Measurements from ENCODE around the gene CFAP58. TPM values are rescaled to one million over a fixed set of nuclear protein-coding genes. Genes with fewer than 3 reads are reported as not detected.

The CFAP58 gene
- total and polyA plus RNA-seq, 2 of the 13 experiments (the other 11 are each of a cell fraction or from before 2014, with no cell fraction given) = 0.03 TPM; not detected in 1

GRCh38 chr10:104368381-104368780 lies 14.7 kb downstream of the CFAP58 start:
- BruUV-seq (replicated peaks) = no TSS peak
- POLR2A ChIA-PET = no interaction called here

More at GRCh38 chr10:104368381-104368780, 14.7 kb downstream of the CFAP58 start:
- Histone ChIP-seq H2AFZ (ENCODE audit: low read length) (no peak overlapping the region), H3K9me3 (ENCODE audit: low read length) (no peaks in the 10 kb centered on the region), H3K27ac (ENCODE audit: extremely low read length, insufficient read depth, low read length) (no peak overlapping the region), H3K4me3 (replicated peaks in 1 of 3; ENCODE audit: insufficient read depth in 1 of 3, low read depth in 2 of 3, low read length in 3 of 3) (no peak overlapping the region), H3K27me3 (ENCODE audit: control insufficient read depth in 1 of 2, insufficient read depth in 2 of 2, low read length in 2 of 2) (peaks cover 0 to 7% of the 10 kb centered on the region in 2 experiments; a peak in 1 of 5 replicates), H3K4me2 (ENCODE audit: low read depth, low read length) (no peak overlapping the region), H4K20me1 (ENCODE audit: insufficient read depth, low read length) (no peaks in the 10 kb centered on the region), H3K4me1 (ENCODE audit: insufficient read depth, low read length) (no peaks in the 10 kb centered on the region), H3K79me2 (ENCODE audit: insufficient read depth, low read length) (no peaks in the 10 kb centered on the region), H3K36me3 (replicated peaks in 1 of 2; ENCODE audit: control insufficient read depth in 1 of 2, insufficient read depth in 2 of 2, low read length in 2 of 2) (no peaks in the 10 kb centered on the region), H3K9ac (ENCODE audit: insufficient read depth, low read depth, low read length) (no peak overlapping the region)
- 0% methylated on average over 2 of the region's 2 CpGs for WGBS (ENCODE audit: low lambda C conversion rate)
- DNase-seq (ENCODE audit: low spot score) (no peak), FAIRE-seq (no peak), ATAC-seq (no peak)
- TF ChIP-seq ZNF225 (CRISPR knock-in tag; IDR thresholded peaks at IDR 0.05) (no peak), ZNF12 (CRISPR knock-in tag; IDR thresholded peaks at IDR 0.05) (no peak), ZNF367 (CRISPR knock-in tag; IDR thresholded peaks at IDR 0.05; ENCODE audit: borderline replicate concordance) (no peak), KMT2B (CRISPR knock-in tag; IDR thresholded peaks at IDR 0.05) (no peak), SOX5 (CRISPR knock-in tag; IDR thresholded peaks at IDR 0.05; ENCODE audit: borderline replicate concordance) (no peak), ZNF296 (CRISPR knock-in tag; conservative IDR thresholded peaks at IDR 0.05) (no peak), MTA3 (CRISPR knock-in tag; IDR thresholded peaks at IDR 0.05) (no peak), ELF4 (CRISPR knock-in tag; IDR thresholded peaks at IDR 0.05; ENCODE audit: borderline replicate concordance) (no peak), ZNF124 (CRISPR knock-in tag; IDR thresholded peaks at IDR 0.05) (no peak), ELF3 (CRISPR knock-in tag; IDR thresholded peaks at IDR 0.05) (no peak), EHMT2 (IDR thresholded peaks at IDR 0.05; ENCODE audit: borderline replicate concordance, low read depth, low read length) (no peak), ZC3H4 (CRISPR knock-in tag; IDR thresholded peaks at IDR 0.05; ENCODE audit: borderline replicate concordance) (no peak), ZNF138 (CRISPR knock-in tag; IDR thresholded peaks at IDR 0.05; ENCODE audit: low read depth) (no peak), MNT (IDR thresholded peaks at IDR 0.05) (no peak), FOXK1 (CRISPR knock-in tag; IDR thresholded peaks at IDR 0.05; ENCODE audit: borderline replicate concordance, low read depth) (no peak), PHB2 (IDR thresholded peaks at IDR 0.05; ENCODE audit: partially characterized antibody) (no peak), ZNF282 (IDR thresholded peaks at IDR 0.05; ENCODE audit: partially characterized antibody) (no peak), ZFYVE20 (CRISPR knock-in tag; IDR thresholded peaks at IDR 0.05; ENCODE audit: borderline replicate concordance, low read depth) (no peak), SMARCC2 (IDR thresholded peaks at IDR 0.05) (no peak)
- TF ChIP-seq, protein P1, sequence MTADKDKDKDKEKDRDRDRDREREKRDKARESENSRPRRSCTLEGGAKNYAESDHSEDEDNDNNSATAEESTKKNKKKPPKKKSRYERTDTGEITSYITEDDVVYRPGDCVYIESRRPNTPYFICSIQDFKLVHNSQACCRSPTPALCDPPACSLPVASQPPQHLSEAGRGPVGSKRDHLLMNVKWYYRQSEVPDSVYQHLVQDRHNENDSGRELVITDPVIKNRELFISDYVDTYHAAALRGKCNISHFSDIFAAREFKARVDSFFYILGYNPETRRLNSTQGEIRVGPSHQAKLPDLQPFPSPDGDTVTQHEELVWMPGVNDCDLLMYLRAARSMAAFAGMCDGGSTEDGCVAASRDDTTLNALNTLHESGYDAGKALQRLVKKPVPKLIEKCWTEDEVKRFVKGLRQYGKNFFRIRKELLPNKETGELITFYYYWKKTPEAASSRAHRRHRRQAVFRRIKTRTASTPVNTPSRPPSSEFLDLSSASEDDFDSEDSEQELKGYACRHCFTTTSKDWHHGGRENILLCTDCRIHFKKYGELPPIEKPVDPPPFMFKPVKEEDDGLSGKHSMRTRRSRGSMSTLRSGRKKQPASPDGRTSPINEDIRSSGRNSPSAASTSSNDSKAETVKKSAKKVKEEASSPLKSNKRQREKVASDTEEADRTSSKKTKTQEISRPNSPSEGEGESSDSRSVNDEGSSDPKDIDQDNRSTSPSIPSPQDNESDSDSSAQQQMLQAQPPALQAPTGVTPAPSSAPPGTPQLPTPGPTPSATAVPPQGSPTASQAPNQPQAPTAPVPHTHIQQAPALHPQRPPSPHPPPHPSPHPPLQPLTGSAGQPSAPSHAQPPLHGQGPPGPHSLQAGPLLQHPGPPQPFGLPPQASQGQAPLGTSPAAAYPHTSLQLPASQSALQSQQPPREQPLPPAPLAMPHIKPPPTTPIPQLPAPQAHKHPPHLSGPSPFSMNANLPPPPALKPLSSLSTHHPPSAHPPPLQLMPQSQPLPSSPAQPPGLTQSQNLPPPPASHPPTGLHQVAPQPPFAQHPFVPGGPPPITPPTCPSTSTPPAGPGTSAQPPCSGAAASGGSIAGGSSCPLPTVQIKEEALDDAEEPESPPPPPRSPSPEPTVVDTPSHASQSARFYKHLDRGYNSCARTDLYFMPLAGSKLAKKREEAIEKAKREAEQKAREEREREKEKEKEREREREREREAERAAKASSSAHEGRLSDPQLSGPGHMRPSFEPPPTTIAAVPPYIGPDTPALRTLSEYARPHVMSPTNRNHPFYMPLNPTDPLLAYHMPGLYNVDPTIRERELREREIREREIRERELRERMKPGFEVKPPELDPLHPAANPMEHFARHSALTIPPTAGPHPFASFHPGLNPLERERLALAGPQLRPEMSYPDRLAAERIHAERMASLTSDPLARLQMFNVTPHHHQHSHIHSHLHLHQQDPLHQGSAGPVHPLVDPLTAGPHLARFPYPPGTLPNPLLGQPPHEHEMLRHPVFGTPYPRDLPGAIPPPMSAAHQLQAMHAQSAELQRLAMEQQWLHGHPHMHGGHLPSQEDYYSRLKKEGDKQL (CRISPR knock-in tag; IDR thresholded peaks at IDR 0.05; ENCODE audit: low read depth) = no peak
- in situ Hi-C loops (cut with HindIII; ENCODE audit: extremely low pct_ligation_motif_present, low pct_unique_long_range_greater_than_20kb) = no loop called here
- intact Hi-C loops (cut with micrococcal nuclease; ENCODE audit: unreplicated experiment) = no loop called here
- CTCF ChIA-PET (ENCODE audit: low intra/inter-chr PET ratio, low total read pairs) = no interaction called here
